K562 (cell line): ENCODE measurements around the gene CPZ. TPM values are rescaled to one million over a fixed set of nuclear protein-coding genes. Genes with fewer than 3 reads are reported as not detected.
A peak's percentile ranks its signal among the peaks of the same experiment; 100 is the strongest.

Source experiments
- C11orf30 ChIP-seq: fragments of 450-650 bp; IDR thresholded peaks from 2 replicates; pipeline ENCODE4 v1.6.1; 2016; ENCODE audit warnings: low read depth, mild to moderate bottlenecking
- CBX1 ChIP-seq: sonication (generic); IDR thresholded peaks from 2 replicates; pipeline ENCODE4 v1.6.1; 2016; ENCODE audit warnings: antibody characterized with exemption, low read depth, mild to moderate bottlenecking
- DMBX1 ChIP-seq: fragments of 250-450 bp; sonication (Bioruptor Pico); IDR thresholded peaks from 2 replicates; pipeline ENCODE4 v1.8.0; 2022; ENCODE audit warnings: inconsistent platforms, mild to moderate bottlenecking, moderate library complexity, borderline replicate concordance
- EP400 ChIP-seq: fragments of 450-650 bp; IDR thresholded peaks from 2 replicates; pipeline ENCODE4 v1.6.1; 2017; ENCODE audit warnings: antibody characterized with exemption, mild to moderate bottlenecking, moderate library complexity
- GABPB1 ChIP-seq: sonication (generic); formaldehyde crosslinking; IDR thresholded peaks from 2 replicates; pipeline ENCODE4 v1.8.0; 2022; ENCODE audit warnings: mild to moderate bottlenecking, missing genetic modification reagents
- HOMEZ ChIP-seq: fragments of 250-450 bp; sonication (Bioruptor Pico); IDR thresholded peaks from 2 replicates; pipeline ENCODE4 v1.4.0; 2020; ENCODE audit warnings: mild to moderate bottlenecking, moderate library complexity
- MEF2D ChIP-seq: conservative IDR thresholded peaks from 2 replicates; pipeline ENCODE4 v1.6.1; 2016; ENCODE audit warnings: low read depth, missing genetic modification characterization, missing compliant biosample characterization
- MIER1 ChIP-seq: fragments of 450-650 bp; IDR thresholded peaks from 2 replicates; pipeline ENCODE4 v1.6.1; 2016; ENCODE audit warnings: antibody characterized with exemption, mild to moderate bottlenecking, low read depth
- MTF1 ChIP-seq: fragments of 250-450 bp; sonication (Bioruptor Pico); IDR thresholded peaks from 2 replicates; pipeline ENCODE4 v1.9.0; 2021; ENCODE audit warnings: moderate library complexity, mild to moderate bottlenecking, inconsistent platforms, borderline replicate concordance
- MYC ChIP-seq, 2 experiments: fragments of 250-450 bp in 1 of 2; sonication (Bioruptor Pico) in 1 of 2; IDR thresholded peaks; 2 replicates each; pipeline versions ENCODE4 v1.5.1 to v1.6.1; 2012 to 2021; ENCODE audit warnings: low read depth in 2 of 2, borderline replicate concordance in 1 of 2, improper control_type of control experiment in 1 of 2, low read length in 1 of 2, mild to moderate bottlenecking in 1 of 2, moderate library complexity in 1 of 2
- NCOA4 ChIP-seq: fragments of 450-650 bp; IDR thresholded peaks from 2 replicates; pipeline ENCODE4 v1.6.1; 2018; ENCODE audit warnings: mild to moderate bottlenecking; ENCODE audit not compliant: partially characterized antibody
- NCOR1 ChIP-seq: fragments of 450-650 bp; IDR thresholded peaks from 2 replicates; pipeline ENCODE4 v1.6.1; 2016; ENCODE audit warnings: mild to moderate bottlenecking, moderate library complexity
- OTX1 ChIP-seq: fragments of 450-650 bp; formaldehyde crosslinking; IDR thresholded peaks from 2 replicates; pipeline ENCODE4 v1.4.0; 2022; ENCODE audit warnings: mild to moderate bottlenecking
- POLR2AphosphoS5 ChIP-seq: IDR thresholded peaks from 2 replicates; pipeline ENCODE4 v1.6.1; 2011; ENCODE audit warnings: mild to moderate bottlenecking, low read depth, low read length, moderate library complexity; ENCODE audit not compliant: control insufficient read depth, insufficient read depth
- POLR2G ChIP-seq: fragments of 200-400 bp; formaldehyde crosslinking; IDR thresholded peaks from 2 replicates; pipeline ENCODE4 v1.6.1; 2017; ENCODE audit warnings: low read depth, mild to moderate bottlenecking, antibody characterized with exemption, low read length, moderate library complexity
- SNRNP70 ChIP-seq: fragments of 200-400 bp; formaldehyde crosslinking; optimal IDR thresholded peaks from 2 replicates; pipeline ENCODE3; 2017; ENCODE audit warnings: low read depth, low read length
- TRIM25 ChIP-seq: fragments of 450-650 bp; IDR thresholded peaks from 2 replicates; pipeline ENCODE4 v1.7.0; 2016; ENCODE audit warnings: borderline replicate concordance
- ZBTB12 ChIP-seq: fragments of 250-450 bp; sonication (Bioruptor Pico); IDR thresholded peaks from 2 replicates; pipeline ENCODE4 v1.4.0; 2020
- ZBTB17 ChIP-seq: fragments of 450-650 bp; formaldehyde crosslinking; IDR thresholded peaks from 2 replicates; pipeline ENCODE4 v1.4.0; 2020; ENCODE audit warnings: mild to moderate bottlenecking
- ZNF12 ChIP-seq: sonication (generic); formaldehyde crosslinking; IDR thresholded peaks from 2 replicates; pipeline ENCODE4 v1.4.0; 2020; ENCODE audit warnings: mild to moderate bottlenecking, missing genetic modification reagents
- ZNF263 ChIP-seq: sonication (generic); formaldehyde crosslinking; IDR thresholded peaks from 2 replicates; pipeline ENCODE4 v1.8.0; 2022; ENCODE audit warnings: mild to moderate bottlenecking, missing genetic modification reagents, borderline replicate concordance
- ZNF695 ChIP-seq: fragments of 450-650 bp; formaldehyde crosslinking; IDR thresholded peaks from 2 replicates; pipeline ENCODE4 v1.4.0; 2020; ENCODE audit warnings: mild to moderate bottlenecking, moderate library complexity
- polyA plus RNA-seq, 8 experiments: library from polyadenylated mRNA; depleted of rRNA in 4 of 8; stranded (reverse) in 5 of 8; unstranded in 3 of 8; fragments of >200 nt; fragmentation: Nextera tagmentation in 2 of 8; fragmentation: Illumina TruSeq in 1 of 8; extraction: Ambion mirVana in 2 of 8; extraction: Trizol in 1 of 8; gene quantifications; 2 replicates each; pipeline versions ENCODE4 v1.2.1 to v1.2.3, GENCODE V29; 2011 to 2014; ENCODE audit warnings: inconsistent platforms in 1 of 8, missing spikeins in 1 of 8
- total RNA-seq, 7 experiments: library from RNA; depleted of rRNA in 6 of 7; stranded (reverse); fragments of >200 nt in 6 of 7; fragmentation: Illumina TruSeq in 2 of 7; extraction: Trizol in 2 of 7; gene quantifications; 2 replicates each; pipeline versions ENCODE4 v1.2.1 to v1.2.3, GENCODE V29; 2011 to 2021; ENCODE audit warnings: low replicate concordance in 1 of 7

Gene CPZ
- total and polyA plus RNA-seq, 9 of the 15 experiments (the other 6 are each of a cell fraction or from before 2014, with no cell fraction given) = 0.06 to 2.2 (median 1.2) TPM; not detected in 1

GRCh38 chr4:8547108-8547911, 45.3 kb upstream of the CPZ start (continued):
- TF ChIP-seq HOMEZ (CRISPR knock-in tag) (no peak), MYC (IDR thresholded peaks at IDR 0.05; ENCODE audit: low read depth, low read length) (peak; percentile 57), MYC (CRISPR knock-in tag; IDR thresholded peaks at IDR 0.05; ENCODE audit: borderline replicate concordance, low read depth) (no peak), OTX1 (CRISPR knock-in tag) (no peak), MIER1 (no peak), CBX1 (peak; percentile 96), NCOR1 (no peak), POLR2AphosphoS5 (no peak), EP400 (peak; percentile 68), TRIM25 (no peak), ZBTB17 (CRISPR knock-in tag) (no peak), DMBX1 (CRISPR knock-in tag) (peak; percentile 26; the same call in 1 of the 2 replicates), MTF1 (CRISPR knock-in tag) (no peak), ZNF12 (CRISPR knock-in tag) (no peak), GABPB1 (no peak), C11orf30 (peak; percentile 99), POLR2G (no peak), ZNF695 (CRISPR knock-in tag) (no peak), SNRNP70 (no peak), ZNF263 (CRISPR knock-in tag) (no peak), ZBTB12 (CRISPR knock-in tag) (no peak), NCOA4 (no peak), MEF2D (tag) (no peak)
